ENCODE data around the gene TRMT61A. TPM values are rescaled to one million over a fixed set of nuclear protein-coding genes. Genes with fewer than 3 reads are reported as not detected.

Gene TRMT61A
- total RNA-seq, 1 experiment from 2014 or later = 14.9 TPM

DNA sequence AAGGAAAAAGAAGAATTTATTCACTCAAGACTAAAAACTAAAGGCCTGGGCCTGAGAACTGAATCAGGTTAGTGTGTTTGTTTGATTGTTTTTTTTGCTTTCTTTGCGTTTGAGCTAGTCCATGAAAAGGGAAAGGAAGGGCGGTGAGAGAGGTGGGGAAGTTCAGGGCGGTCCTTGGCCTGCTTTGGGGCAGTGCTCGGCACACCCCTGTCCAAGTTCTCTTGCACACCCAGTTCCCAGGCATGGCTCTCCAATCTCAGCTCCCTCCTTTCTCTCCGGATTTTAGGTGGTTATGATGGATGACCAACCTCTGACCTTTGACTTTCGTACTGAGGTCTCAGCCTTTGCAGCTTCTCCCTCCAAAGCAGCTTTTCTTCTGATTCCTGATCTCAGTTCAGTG is 45.1 kb downstream of the TRMT61A start:
- no peak overlapping the region for H3K27ac ChIP-seq (ENCODE audit: low read depth, low read length)
- no peak overlapping the region for H3K9ac ChIP-seq (ENCODE audit: low read length)
- H3K79me2 ChIP-seq (ENCODE audit: insufficient read depth, low read length) = peaks cover 34% of the 10 kb centered on the region; the same call in 1 of the 2 replicates
- intact Hi-C loops (cut with micrococcal nuclease) = loop anchor here (5.0 to 10.0 kb wide), 3 partner anchors 233 to 503 kb away; no protein-coding TSS in a partner anchor
- ChIA-PET RAD21 (ENCODE audit: low non-redundant PET in 1 of 2, low total read pairs in 2 of 2, uncharacterized antibody in 2 of 2, unreplicated experiment in 2 of 2) (no interaction called here), CTCF (interaction anchor here (1.4 kb wide), 1 partner anchor 231 kb away, joined by 3 read pairs; no protein-coding TSS in a partner anchor), POLR2A (no interaction called here)
- H3K4me2 ChIP-seq (ENCODE audit: low read length) = no peak overlapping the region
- no peaks in the 10 kb centered on the region for H4K20me1 ChIP-seq (ENCODE audit: insufficient read depth)
- H3K4me1 ChIP-seq (ENCODE audit: control insufficient read depth in 1 of 2, insufficient read depth in 2 of 2, low read length in 2 of 2) = peaks cover 23 to 30% of the 10 kb centered on the region in 2 experiments
- no peak for DNase-seq (ENCODE audit: low read depth, low spot score)
- ATAC-seq = no peak
- TF ChIP-seq, protein P1, sequence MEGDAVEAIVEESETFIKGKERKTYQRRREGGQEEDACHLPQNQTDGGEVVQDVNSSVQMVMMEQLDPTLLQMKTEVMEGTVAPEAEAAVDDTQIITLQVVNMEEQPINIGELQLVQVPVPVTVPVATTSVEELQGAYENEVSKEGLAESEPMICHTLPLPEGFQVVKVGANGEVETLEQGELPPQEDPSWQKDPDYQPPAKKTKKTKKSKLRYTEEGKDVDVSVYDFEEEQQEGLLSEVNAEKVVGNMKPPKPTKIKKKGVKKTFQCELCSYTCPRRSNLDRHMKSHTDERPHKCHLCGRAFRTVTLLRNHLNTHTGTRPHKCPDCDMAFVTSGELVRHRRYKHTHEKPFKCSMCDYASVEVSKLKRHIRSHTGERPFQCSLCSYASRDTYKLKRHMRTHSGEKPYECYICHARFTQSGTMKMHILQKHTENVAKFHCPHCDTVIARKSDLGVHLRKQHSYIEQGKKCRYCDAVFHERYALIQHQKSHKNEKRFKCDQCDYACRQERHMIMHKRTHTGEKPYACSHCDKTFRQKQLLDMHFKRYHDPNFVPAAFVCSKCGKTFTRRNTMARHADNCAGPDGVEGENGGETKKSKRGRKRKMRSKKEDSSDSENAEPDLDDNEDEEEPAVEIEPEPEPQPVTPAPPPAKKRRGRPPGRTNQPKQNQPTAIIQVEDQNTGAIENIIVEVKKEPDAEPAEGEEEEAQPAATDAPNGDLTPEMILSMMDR (IDR thresholded peaks at IDR 0.05 in 2 of 3, conservative IDR thresholded peaks at IDR 0.05 in 1 of 3; ENCODE audit: borderline replicate concordance in 1 of 3, insufficient read depth in 1 of 3, low read depth in 2 of 3, low read length in 2 of 3) = no peak
- TF ChIP-seq, protein P2, sequence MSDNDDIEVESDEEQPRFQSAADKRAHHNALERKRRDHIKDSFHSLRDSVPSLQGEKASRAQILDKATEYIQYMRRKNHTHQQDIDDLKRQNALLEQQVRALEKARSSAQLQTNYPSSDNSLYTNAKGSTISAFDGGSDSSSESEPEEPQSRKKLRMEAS (IDR thresholded peaks at IDR 0.05) = no peak
- TF ChIP-seq ZNF274 (IDR thresholded peaks at IDR 0.05; ENCODE audit: low read depth, low read length) (no peak), FOSL1 (IDR thresholded peaks at IDR 0.05; ENCODE audit: low read depth) (no peak), CEBPB (IDR thresholded peaks at IDR 0.05; ENCODE audit: low read depth) (no peak), RAD21 (IDR thresholded peaks at IDR 0.05; ENCODE audit: low read depth) (no peak), SIN3A (IDR thresholded peaks at IDR 0.05; ENCODE audit: low read depth) (no peak), SRF (IDR thresholded peaks at IDR 0.05; ENCODE audit: low read depth) (no peak), TCF7L2 (IDR thresholded peaks at IDR 0.05; ENCODE audit: borderline replicate concordance, extremely low read depth, insufficient read depth, insufficient read length) (no peak), CBX3 (IDR thresholded peaks at IDR 0.05; ENCODE audit: low read depth) (no peak), ELF1 (IDR thresholded peaks at IDR 0.05; ENCODE audit: borderline replicate concordance, low read depth) (no peak), JUND (IDR thresholded peaks at IDR 0.05) (no peak), ZFX (IDR thresholded peaks at IDR 0.05) (no peak)
- TF ChIP-seq, protein P3, sequence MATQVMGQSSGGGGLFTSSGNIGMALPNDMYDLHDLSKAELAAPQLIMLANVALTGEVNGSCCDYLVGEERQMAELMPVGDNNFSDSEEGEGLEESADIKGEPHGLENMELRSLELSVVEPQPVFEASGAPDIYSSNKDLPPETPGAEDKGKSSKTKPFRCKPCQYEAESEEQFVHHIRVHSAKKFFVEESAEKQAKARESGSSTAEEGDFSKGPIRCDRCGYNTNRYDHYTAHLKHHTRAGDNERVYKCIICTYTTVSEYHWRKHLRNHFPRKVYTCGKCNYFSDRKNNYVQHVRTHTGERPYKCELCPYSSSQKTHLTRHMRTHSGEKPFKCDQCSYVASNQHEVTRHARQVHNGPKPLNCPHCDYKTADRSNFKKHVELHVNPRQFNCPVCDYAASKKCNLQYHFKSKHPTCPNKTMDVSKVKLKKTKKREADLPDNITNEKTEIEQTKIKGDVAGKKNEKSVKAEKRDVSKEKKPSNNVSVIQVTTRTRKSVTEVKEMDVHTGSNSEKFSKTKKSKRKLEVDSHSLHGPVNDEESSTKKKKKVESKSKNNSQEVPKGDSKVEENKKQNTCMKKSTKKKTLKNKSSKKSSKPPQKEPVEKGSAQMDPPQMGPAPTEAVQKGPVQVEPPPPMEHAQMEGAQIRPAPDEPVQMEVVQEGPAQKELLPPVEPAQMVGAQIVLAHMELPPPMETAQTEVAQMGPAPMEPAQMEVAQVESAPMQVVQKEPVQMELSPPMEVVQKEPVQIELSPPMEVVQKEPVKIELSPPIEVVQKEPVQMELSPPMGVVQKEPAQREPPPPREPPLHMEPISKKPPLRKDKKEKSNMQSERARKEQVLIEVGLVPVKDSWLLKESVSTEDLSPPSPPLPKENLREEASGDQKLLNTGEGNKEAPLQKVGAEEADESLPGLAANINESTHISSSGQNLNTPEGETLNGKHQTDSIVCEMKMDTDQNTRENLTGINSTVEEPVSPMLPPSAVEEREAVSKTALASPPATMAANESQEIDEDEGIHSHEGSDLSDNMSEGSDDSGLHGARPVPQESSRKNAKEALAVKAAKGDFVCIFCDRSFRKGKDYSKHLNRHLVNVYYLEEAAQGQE (IDR thresholded peaks at IDR 0.05; ENCODE audit: low read depth) = no peak
- TF ChIP-seq, protein P4, sequence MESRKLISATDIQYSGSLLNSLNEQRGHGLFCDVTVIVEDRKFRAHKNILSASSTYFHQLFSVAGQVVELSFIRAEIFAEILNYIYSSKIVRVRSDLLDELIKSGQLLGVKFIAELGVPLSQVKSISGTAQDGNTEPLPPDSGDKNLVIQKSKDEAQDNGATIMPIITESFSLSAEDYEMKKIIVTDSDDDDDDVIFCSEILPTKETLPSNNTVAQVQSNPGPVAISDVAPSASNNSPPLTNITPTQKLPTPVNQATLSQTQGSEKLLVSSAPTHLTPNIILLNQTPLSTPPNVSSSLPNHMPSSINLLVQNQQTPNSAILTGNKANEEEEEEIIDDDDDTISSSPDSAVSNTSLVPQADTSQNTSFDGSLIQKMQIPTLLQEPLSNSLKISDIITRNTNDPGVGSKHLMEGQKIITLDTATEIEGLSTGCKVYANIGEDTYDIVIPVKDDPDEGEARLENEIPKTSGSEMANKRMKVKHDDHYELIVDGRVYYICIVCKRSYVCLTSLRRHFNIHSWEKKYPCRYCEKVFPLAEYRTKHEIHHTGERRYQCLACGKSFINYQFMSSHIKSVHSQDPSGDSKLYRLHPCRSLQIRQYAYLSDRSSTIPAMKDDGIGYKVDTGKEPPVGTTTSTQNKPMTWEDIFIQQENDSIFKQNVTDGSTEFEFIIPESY (IDR thresholded peaks at IDR 0.05; ENCODE audit: extremely low read depth, insufficient replicate concordance, low read length) = no peak
- no peaks in the 10 kb centered on the region for H3K9me3 ChIP-seq (ENCODE audit: control insufficient read depth in 1 of 2, insufficient read depth in 1 of 2, low read depth in 1 of 2, low read length in 2 of 2)
- H3K27me3 ChIP-seq (ENCODE audit: insufficient read depth, low read length) = no peaks in the 10 kb centered on the region
- peaks cover 3 to 6% of the 10 kb centered on the region in 2 experiments; a peak in 2 of 4 replicates for H3K36me3 ChIP-seq (ENCODE audit: control insufficient read depth in 1 of 2, insufficient read depth in 2 of 2, low read length in 2 of 2)
- H3K4me3 ChIP-seq (replicated peaks in 1 of 2; ENCODE audit: low read depth in 1 of 2, low read length in 2 of 2) = no peak overlapping the region
- no peaks in the 10 kb centered on the region for H3K9me2 ChIP-seq (ENCODE audit: insufficient read depth)
- BruUV-seq (replicated peaks) = no TSS peak
- no peak overlapping the region for H2AFZ ChIP-seq (ENCODE audit: low read depth, low read length, poor library complexity, severe bottlenecking)
